ENCODE results near the gene PIEZO2. TPM values are rescaled to one million over a fixed set of nuclear protein-coding genes. Genes with fewer than 3 reads are reported as not detected.

The PIEZO2 gene
- total RNA-seq, 6 experiments from 2014 or later = not detected

GRCh38 chr18:10752382-10752781 is 397.0 kb downstream of the PIEZO2 start:
- DNase-seq = no peak
- no peaks in the 10 kb centered on the region for H3K9me3 Mint-ChIP-seq
- H3K4me3 Mint-ChIP-seq = no peak overlapping the region
- no peaks in the 10 kb centered on the region for H3K36me3 Mint-ChIP-seq (ENCODE audit: low read depth)
- no peaks in the 10 kb centered on the region; the same call in 1 of the 2 replicates for H3K27me3 Mint-ChIP-seq (ENCODE audit: insufficient read depth)
- no peaks in the 10 kb centered on the region for H3K4me1 Mint-ChIP-seq (ENCODE audit: low read depth)
- TF ChIP-seq, protein P1, sequence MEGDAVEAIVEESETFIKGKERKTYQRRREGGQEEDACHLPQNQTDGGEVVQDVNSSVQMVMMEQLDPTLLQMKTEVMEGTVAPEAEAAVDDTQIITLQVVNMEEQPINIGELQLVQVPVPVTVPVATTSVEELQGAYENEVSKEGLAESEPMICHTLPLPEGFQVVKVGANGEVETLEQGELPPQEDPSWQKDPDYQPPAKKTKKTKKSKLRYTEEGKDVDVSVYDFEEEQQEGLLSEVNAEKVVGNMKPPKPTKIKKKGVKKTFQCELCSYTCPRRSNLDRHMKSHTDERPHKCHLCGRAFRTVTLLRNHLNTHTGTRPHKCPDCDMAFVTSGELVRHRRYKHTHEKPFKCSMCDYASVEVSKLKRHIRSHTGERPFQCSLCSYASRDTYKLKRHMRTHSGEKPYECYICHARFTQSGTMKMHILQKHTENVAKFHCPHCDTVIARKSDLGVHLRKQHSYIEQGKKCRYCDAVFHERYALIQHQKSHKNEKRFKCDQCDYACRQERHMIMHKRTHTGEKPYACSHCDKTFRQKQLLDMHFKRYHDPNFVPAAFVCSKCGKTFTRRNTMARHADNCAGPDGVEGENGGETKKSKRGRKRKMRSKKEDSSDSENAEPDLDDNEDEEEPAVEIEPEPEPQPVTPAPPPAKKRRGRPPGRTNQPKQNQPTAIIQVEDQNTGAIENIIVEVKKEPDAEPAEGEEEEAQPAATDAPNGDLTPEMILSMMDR (IDR thresholded peaks at IDR 0.05) = no peak
- H3K27ac Mint-ChIP-seq = no peak overlapping the region

DNA sequence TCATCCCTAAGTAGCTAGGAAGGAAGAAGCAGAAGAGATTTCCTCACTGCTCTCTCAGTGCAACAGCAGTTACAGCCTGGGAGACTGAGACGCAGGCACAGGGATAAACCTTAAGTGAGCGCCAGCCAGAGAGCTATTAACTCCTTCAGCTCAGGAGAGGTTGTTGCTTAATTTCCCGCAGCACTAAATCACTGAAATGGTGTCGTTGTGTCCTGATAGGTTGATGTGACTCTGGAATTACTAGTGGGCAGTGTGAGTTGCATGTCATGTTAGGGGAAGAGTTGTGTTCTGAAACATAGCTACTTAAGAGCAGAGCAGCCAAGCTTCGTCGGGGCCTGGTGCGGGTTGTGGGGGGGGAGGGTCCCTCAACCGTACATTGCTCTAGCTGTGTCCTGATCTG is 397.7 kb downstream of the PIEZO2 start:
- Mint-ChIP-seq H3K9me3 (no peaks in the 10 kb centered on the region), H3K4me1 (ENCODE audit: low read depth) (no peaks in the 10 kb centered on the region), H3K27ac (no peak overlapping the region), H3K4me3 (no peak overlapping the region), H3K36me3 (ENCODE audit: low read depth) (no peaks in the 10 kb centered on the region), H3K27me3 (ENCODE audit: insufficient read depth) (no peaks in the 10 kb centered on the region; the same call in 1 of the 2 replicates)
- DNase-seq = no peak
- TF ChIP-seq, protein P1 (IDR thresholded peaks at IDR 0.05) = no peak

GRCh38 chr18:10750191-10751035 is 399.0 kb downstream of the PIEZO2 start:
- no peak overlapping the region for H3K27ac Mint-ChIP-seq
- no peak overlapping the region for H3K4me3 Mint-ChIP-seq
- DNase-seq = no peak
- no peaks in the 10 kb centered on the region for H3K4me1 Mint-ChIP-seq (ENCODE audit: low read depth)
- TF ChIP-seq, protein P1 (IDR thresholded peaks at IDR 0.05) = no peak
- H3K9me3 Mint-ChIP-seq = no peaks in the 10 kb centered on the region
- H3K27me3 Mint-ChIP-seq (ENCODE audit: insufficient read depth) = no peaks in the 10 kb centered on the region; the same call in 1 of the 2 replicates
- no peaks in the 10 kb centered on the region for H3K36me3 Mint-ChIP-seq (ENCODE audit: low read depth)

DNA sequence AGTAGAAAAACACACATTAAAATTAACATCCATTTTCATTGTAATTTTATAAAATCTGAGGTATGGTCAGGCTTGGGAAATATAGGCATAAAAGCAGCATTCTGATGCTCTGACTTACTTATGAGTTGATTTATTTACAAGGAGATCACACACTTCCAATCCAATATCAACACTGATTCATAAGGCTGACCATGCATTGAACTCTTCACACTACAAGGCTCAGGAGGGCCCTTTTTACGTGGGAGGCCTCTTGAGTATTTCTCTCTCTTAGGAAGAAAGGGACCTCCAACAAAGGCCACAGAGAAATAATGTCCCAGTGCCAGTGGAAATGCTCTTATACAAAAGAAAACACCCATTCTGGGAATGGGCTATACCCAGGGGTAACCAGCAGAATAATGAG is 400.7 kb downstream of the PIEZO2 start:
- H3K27ac Mint-ChIP-seq = no peak overlapping the region
- no peaks in the 10 kb centered on the region for H3K4me1 Mint-ChIP-seq (ENCODE audit: low read depth)
- TF ChIP-seq, protein P1 (IDR thresholded peaks at IDR 0.05) = no peak
- no peaks in the 10 kb centered on the region for H3K9me3 Mint-ChIP-seq
- no peaks in the 10 kb centered on the region for H3K36me3 Mint-ChIP-seq (ENCODE audit: low read depth)
- no peak overlapping the region for H3K4me3 Mint-ChIP-seq
- no peaks in the 10 kb centered on the region; the same call in 1 of the 2 replicates for H3K27me3 Mint-ChIP-seq (ENCODE audit: insufficient read depth)
- DNase-seq = no peak

DNA sequence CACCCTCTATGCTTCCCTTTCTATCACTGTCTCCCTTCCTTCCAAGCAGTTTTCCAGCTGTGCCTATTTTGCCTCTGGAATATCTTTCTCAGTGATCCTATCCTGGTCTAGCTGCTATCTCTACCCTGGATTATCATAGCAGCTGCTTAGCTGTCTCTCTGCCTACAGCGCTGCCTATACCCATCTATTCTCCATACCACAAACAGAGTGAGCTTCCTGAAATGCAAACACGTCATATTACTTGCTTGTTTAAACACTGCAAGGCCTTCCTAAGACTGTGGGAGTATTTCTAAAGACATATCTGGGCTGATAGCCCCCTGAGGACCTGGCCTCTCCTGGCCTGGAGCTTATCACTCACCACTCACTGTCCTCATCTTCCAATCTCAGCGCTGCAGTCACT is 403.4 kb downstream of the PIEZO2 start:
- Mint-ChIP-seq H3K27me3 (ENCODE audit: insufficient read depth) (peaks cover 3% of the 10 kb centered on the region; the same call in 1 of the 2 replicates), H3K27ac (no peak overlapping the region), H3K36me3 (ENCODE audit: low read depth) (no peaks in the 10 kb centered on the region), H3K9me3 (no peaks in the 10 kb centered on the region), H3K4me3 (no peak overlapping the region), H3K4me1 (ENCODE audit: low read depth) (no peaks in the 10 kb centered on the region)
- TF ChIP-seq, protein P1 (IDR thresholded peaks at IDR 0.05) = no peak
- DNase-seq = no peak

Measured in HFFc6 (cell line).